H1 (cell line): ENCODE data around the gene IGF2BP3. TPM values are rescaled to one million over a fixed set of nuclear protein-coding genes. Genes with fewer than 3 reads are reported as not detected.

Experiments used
- CTCF ChIA-PET: fragments of 300-600 bp; sonication (Branson Sonifier 250); formaldehyde crosslinking; loops from one replicate; lab custom pipeline; 2021; ENCODE audit not compliant: partially characterized antibody; lab: Charles Lee
- POLR2A ChIA-PET: fragments of 300-600 bp; sonication (Branson Sonifier 250); formaldehyde crosslinking; loops from one replicate; lab custom pipeline; 2021; ENCODE audit warnings: inconsistent platforms; ENCODE audit not compliant: partially characterized antibody; lab: Charles Lee
- DNase-seq, 2 experiments: peaks; one replicate each; pipeline versions ENCODE4 v3.0.0 to v3.0.0-alpha.2; 2010 to 2022; ENCODE audit warnings: low spot score in 2 of 2, low read depth in 1 of 2, mixed read lengths in 1 of 2
- FAIRE-seq: peaks from 2 replicates; lab custom pipeline; 2011; peaks lifted over from hg19 to GRCh38; lab: Jason Lieb, UNC
- H2AFZ ChIP-seq: 2 replicates; pipeline ENCODE4 v1.8.1; 2012; ENCODE audit warnings: low read length, inconsistent platforms
- H2AK5ac ChIP-seq: 2 replicates; pipeline ENCODE4 v1.6.1; 2013; ENCODE audit warnings: low read depth, low read length
- H2BK120ac ChIP-seq: replicated peaks from 2 replicates; pipeline ENCODE3; 2013; ENCODE audit warnings: low read depth, low read length, inconsistent platforms
- H2BK12ac ChIP-seq: 2 replicates; pipeline ENCODE4 v1.6.1; 2013; ENCODE audit warnings: low read depth, low read length
- H2BK15ac ChIP-seq: 2 replicates; pipeline ENCODE4 v1.6.1; 2013; ENCODE audit warnings: low read length
- H2BK20ac ChIP-seq: 2 replicates; pipeline ENCODE4 v1.6.1; 2013; ENCODE audit warnings: low read length
- H2BK5ac ChIP-seq: 2 replicates; pipeline ENCODE4 v1.6.1; 2013; ENCODE audit warnings: low read depth, low read length
- H3K14ac ChIP-seq: 2 replicates; pipeline ENCODE4 v1.6.1; 2013; ENCODE audit warnings: inconsistent platforms; ENCODE audit not compliant: insufficient read length
- H3K18ac ChIP-seq: 2 replicates; pipeline ENCODE4 v1.6.1; 2013; ENCODE audit warnings: low read length; ENCODE audit errors: extremely low read depth
- H3K23ac ChIP-seq: 2 replicates; pipeline ENCODE4 v1.6.1; 2013; ENCODE audit warnings: inconsistent platforms; ENCODE audit not compliant: insufficient read length
- H3K23me2 ChIP-seq: 2 replicates; pipeline ENCODE4 v1.6.1; 2013; ENCODE audit warnings: low read depth, low read length
- H3K27ac ChIP-seq: 2 replicates; pipeline ENCODE4 v1.6.1; 2011; ENCODE audit warnings: low read depth, low read length, inconsistent platforms
- H3K27me3 ChIP-seq, 4 experiments: replicated peaks in 1 of 4; 1 replicate in 1 of 4; 2 replicates in 3 of 4; pipeline versions ENCODE4 v1.6.1 to v1.8.1; 2011 to 2013; ENCODE audit warnings: low read length in 3 of 4, mild to moderate bottlenecking in 3 of 4, inconsistent platforms in 2 of 4, mixed read lengths in 2 of 4, moderate library complexity in 1 of 4; ENCODE audit not compliant: control insufficient read depth in 3 of 4, insufficient read depth in 3 of 4; ENCODE audit errors: extremely low read depth in 1 of 4
- H3K36me3 ChIP-seq, 4 experiments: 2 replicates each; pipeline versions ENCODE4 v1.6.1 to v1.8.1; 2011 to 2013; ENCODE audit warnings: mild to moderate bottlenecking in 4 of 4, low read length in 3 of 4, moderate library complexity in 2 of 4, control low read depth in 1 of 4, inconsistent platforms in 1 of 4; ENCODE audit not compliant: insufficient read depth in 4 of 4, control insufficient read depth in 2 of 4
- H3K4ac ChIP-seq: replicated peaks from 2 replicates; pipeline ENCODE3; 2013; ENCODE audit warnings: low read length, low read depth, mixed read lengths, inconsistent platforms; ENCODE audit not compliant: insufficient read length
- H3K4me1 ChIP-seq, 4 experiments: replicated peaks in 1 of 4; 1 replicate in 1 of 4; 2 replicates in 3 of 4; pipeline versions ENCODE4 v1.6.1 to v1.8.1; 2011 to 2013; ENCODE audit warnings: low read length in 3 of 4, inconsistent platforms in 2 of 4, mixed read lengths in 1 of 4; ENCODE audit not compliant: insufficient read depth in 4 of 4, control insufficient read depth in 3 of 4
- H3K4me2 ChIP-seq, 2 experiments: 2 replicates each; pipeline versions ENCODE4 v1.6.1 to v1.8.1; 2011 to 2013; ENCODE audit warnings: low read depth in 2 of 2, low read length in 2 of 2, control low read depth in 1 of 2, inconsistent platforms in 1 of 2, mild to moderate bottlenecking in 1 of 2; ENCODE audit not compliant: insufficient read depth in 1 of 2
- H3K4me3 ChIP-seq, 4 experiments: fragments of 200-600, 300-600 bp in 1 of 4; sonication (generic), shearing (Covaris generic), sonication (Bioruptor Twin) in 1 of 4; 2 replicates each; pipeline versions ENCODE4 v1.5.1 to v1.8.1; 2011 to 2016; ENCODE audit warnings: low read length in 4 of 4, low read depth in 3 of 4, control low read depth in 2 of 4, inconsistent platforms in 2 of 4, mild to moderate bottlenecking in 2 of 4, mixed read lengths in 1 of 4, moderate library complexity in 1 of 4; ENCODE audit not compliant: insufficient read depth in 2 of 4; ENCODE audit errors: extremely low read depth in 1 of 4
- H3K56ac ChIP-seq: replicated peaks from 2 replicates; pipeline ENCODE3; 2013; ENCODE audit warnings: low read depth, mild to moderate bottlenecking, mixed read lengths, low read length, inconsistent platforms; ENCODE audit not compliant: insufficient read length
- H3K79me1 ChIP-seq: 2 replicates; pipeline ENCODE4 v1.6.1; 2013; ENCODE audit warnings: low read depth, low read length, control low read depth
- H3K79me2 ChIP-seq, 2 experiments: 2 replicates each; pipeline versions ENCODE4 v1.6.1 to v1.8.1; 2012 to 2013; ENCODE audit warnings: low read length in 2 of 2, mild to moderate bottlenecking in 2 of 2, inconsistent platforms in 1 of 2; ENCODE audit not compliant: insufficient read depth in 2 of 2, control insufficient read depth in 1 of 2
- H3K9ac ChIP-seq, 4 experiments: replicated peaks in 1 of 4; 1 replicate in 1 of 4; 2 replicates in 3 of 4; pipeline versions ENCODE4 v1.6.1 to v1.8.1; 2011 to 2013; ENCODE audit warnings: low read depth in 3 of 4, low read length in 3 of 4, control low read depth in 2 of 4, mild to moderate bottlenecking in 2 of 4, moderate library complexity in 2 of 4, inconsistent platforms in 1 of 4; ENCODE audit errors: extremely low read depth in 1 of 4
- H3K9me3 ChIP-seq, 2 experiments: 2 replicates each; pipeline versions ENCODE4 v1.6.1 to v1.8.1; 2012 to 2013; ENCODE audit warnings: mild to moderate bottlenecking in 2 of 2, moderate library complexity in 2 of 2, control low read depth in 1 of 2, inconsistent platforms in 1 of 2, low read depth in 1 of 2, low read length in 1 of 2, mixed read lengths in 1 of 2; ENCODE audit not compliant: insufficient read depth in 2 of 2
- H4K20me1 ChIP-seq, 2 experiments: replicated peaks in 1 of 2; 2 replicates each; pipeline versions ENCODE3 to v1.8.1; 2011 to 2013; ENCODE audit warnings: inconsistent platforms in 2 of 2, low read length in 2 of 2, mild to moderate bottlenecking in 1 of 2; ENCODE audit not compliant: insufficient read depth in 2 of 2, control insufficient read depth in 1 of 2
- H4K5ac ChIP-seq: 2 replicates; pipeline ENCODE4 v1.6.1; 2013; ENCODE audit warnings: low read length, low read depth, mixed read lengths, inconsistent platforms; ENCODE audit not compliant: insufficient read length
- H4K8ac ChIP-seq: 2 replicates; pipeline ENCODE4 v1.8.0; 2013; ENCODE audit warnings: mild to moderate bottlenecking, moderate library complexity, low read length, inconsistent platforms; ENCODE audit not compliant: insufficient read depth; ENCODE audit errors: extremely low read depth
- H4K91ac ChIP-seq: replicated peaks from 2 replicates; pipeline ENCODE3; 2013; ENCODE audit warnings: low read length, mixed read lengths, inconsistent platforms; ENCODE audit not compliant: insufficient read length
- CEBPB ChIP-seq: IDR thresholded peaks from 2 replicates; pipeline ENCODE4 v1.6.1; 2012; ENCODE audit warnings: low read depth, low read length
- CREB1 ChIP-seq: IDR thresholded peaks from 2 replicates; pipeline ENCODE4 v1.6.1; 2012; ENCODE audit warnings: inconsistent platforms
- GABPA ChIP-seq: IDR thresholded peaks from 2 replicates; pipeline ENCODE4 v1.6.1; 2011; ENCODE audit warnings: mild to moderate bottlenecking, low read length, moderate library complexity, borderline replicate concordance; ENCODE audit not compliant: insufficient read depth
- JUND ChIP-seq: IDR thresholded peaks from 2 replicates; pipeline ENCODE4 v1.6.1; 2011; ENCODE audit warnings: mild to moderate bottlenecking, improper control_type of control experiment, low read length
- KDM4A ChIP-seq: IDR thresholded peaks from one replicate; pipeline ENCODE4 v1.7.1; 2012; ENCODE audit warnings: low read depth, mild to moderate bottlenecking, moderate library complexity, low read length, inconsistent platforms; ENCODE audit not compliant: severe bottlenecking
- RFX5 ChIP-seq: IDR thresholded peaks from 2 replicates; pipeline ENCODE4 v1.6.1; 2011; ENCODE audit warnings: low read depth, low read length, improper control_type of control experiment, borderline replicate concordance
- SAP30 ChIP-seq: fragments of 300-600 bp; sonication (generic); IDR thresholded peaks from 2 replicates; pipeline ENCODE4 v1.7.1; 2012; ENCODE audit warnings: low read length, moderate library complexity, mild to moderate bottlenecking, inconsistent platforms; ENCODE audit not compliant: insufficient read depth, insufficient replicate concordance
- SP4 ChIP-seq: IDR thresholded peaks from 2 replicates; pipeline ENCODE4 v1.6.1; 2012; ENCODE audit warnings: low read length, inconsistent platforms
- TEAD4 ChIP-seq: IDR thresholded peaks from 2 replicates; pipeline ENCODE4 v1.6.1; 2012; ENCODE audit warnings: low read depth, low read length, inconsistent platforms, mixed read lengths
- WGBS, 2 experiments: shearing (Covaris generic) in 1 of 2; methylation state at CpG; one replicate each; pipeline versions ENCODE4 v1.1.6 to v1.1.7; 2013 to 2015; ENCODE audit warnings: low lambda C conversion rate in 2 of 2, mixed read lengths in 2 of 2, inconsistent platforms in 1 of 2, low coverage in 1 of 2, missing lambda C conversion rate in 1 of 2; ENCODE audit not compliant: insufficient replicate concordance in 2 of 2, insufficient coverage in 1 of 2, insufficient read length in 1 of 2; ENCODE audit errors: extremely low coverage in 1 of 2, missing lambda C conversion rate in 1 of 2; 5-methylcytosine and 5-hydroxymethylcytosine counted together
- polyA plus RNA-seq, 7 experiments: library from polyadenylated mRNA; depleted of rRNA in 3 of 7; stranded (reverse) in 5 of 7; unstranded in 2 of 7; fragments of >200 nt in 5 of 7; fragments of 200-250 nt in 2 of 7; gene quantifications; 1 replicate in 5 of 7; 2 replicates in 1 of 7; 4 replicates in 1 of 7; pipeline versions ENCODE4 v1.2.1 to v1.2.3, GENCODE V29; 2011 to 2013; ENCODE audit warnings: missing spikeins in 2 of 7, mixed read lengths in 2 of 7
- total RNA-seq: library from RNA; stranded (reverse); fragmentation: NEBNext Ultra II Directional; extraction: Animal tissue kit (Norgen Biotek cat#: 25700); gene quantifications from 2 replicates; pipeline ENCODE4 v1.2.1, GENCODE V29; 2021

IGF2BP3 gene
- total and polyA plus RNA-seq, 2 of the 8 experiments (the other 6 are each of a cell fraction or from before 2014, with no cell fraction given) = 66.3 to 193 TPM

- peak overlapping the region; percentile 81 to 95 (median 88) for H3K4me3 ChIP-seq
- H4K8ac ChIP-seq = peak overlapping the region; percentile 93; the same call in 1 of the 2 replicates
- FAIRE-seq = no peak
- peaks cover 9 to 13% of the 10 kb centered on the region in 2 experiments for H4K20me1 ChIP-seq
- H3K4me1 ChIP-seq = peaks cover 0 to 10% (median 4%) of the 10 kb centered on the region in 4 experiments; a peak in 3 of 7 replicates
- H3K79me2 ChIP-seq = peaks cover 28 to 76% of the 10 kb centered on the region in 2 experiments
- H2BK12ac ChIP-seq = no peak overlapping the region; the same call in 1 of the 2 replicates
- H3K23ac ChIP-seq = no peak overlapping the region
- peak overlapping the region; percentile 82 to 99 (median 89) for H3K9ac ChIP-seq
- H2BK20ac ChIP-seq = no peak overlapping the region
- H2BK15ac ChIP-seq = no peak overlapping the region
- H4K91ac ChIP-seq = no peak overlapping the region
- peaks cover 14% of the 10 kb centered on the region; the same call in 1 of the 2 replicates for H3K23me2 ChIP-seq
- no peaks in the 10 kb centered on the region for H3K27me3 ChIP-seq
- no peak overlapping the region for H2AFZ ChIP-seq
- no peak overlapping the region for H3K14ac ChIP-seq
- CTCF ChIA-PET = interaction anchor here (0.7 kb wide), 1 partner anchor 12 kb away, joined by 3 read pairs; no protein-coding TSS in a partner anchor
- DNase-seq = peak in 1 of 2 experiments; percentile 46
- no peaks in the 10 kb centered on the region for H3K79me1 ChIP-seq
- peak overlapping the region; percentile 24 for H2BK120ac ChIP-seq
- peak overlapping the region; percentile 73 for H4K5ac ChIP-seq
- H3K56ac ChIP-seq = peak overlapping the region; percentile 65
- no peak for TF ChIP-seq TEAD4
- TF ChIP-seq SP4 = no peak
- TF ChIP-seq RFX5 = no peak
- no peak for TF ChIP-seq CREB1
- TF ChIP-seq CEBPB = no peak
- peak; percentile 8 for TF ChIP-seq KDM4A
- TF ChIP-seq GABPA = no peak
- no peak for TF ChIP-seq SAP30
- no peak for TF ChIP-seq JUND
- peak overlapping the region; percentile 90 to 93 for H3K4me2 ChIP-seq
- WGBS, 2 experiments = 0% methylated on average over 18 of the region's 18 CpGs; no CpG with 5 or more reads in 1 of the 2 experiments
- H3K36me3 ChIP-seq = peaks cover 0 to 10% (median 0%) of the 10 kb centered on the region in 4 experiments; a peak in 1 of 8 replicates
- H3K4ac ChIP-seq = no peak overlapping the region
- no peaks in the 10 kb centered on the region for H3K9me3 ChIP-seq
- H2BK5ac ChIP-seq = peak overlapping the region; percentile 85; the same call in 1 of the 2 replicates
- POLR2A ChIA-PET = interaction anchor here (0.8 to 3.3 kb wide), 10 partner anchors 9 to 153 kb away, joined by 3 to 12 read pairs (median 5); partner anchors contain the start of gene TRA2A
- H3K18ac ChIP-seq = peak overlapping the region; percentile 71
- no peak overlapping the region for H2AK5ac ChIP-seq
- H3K27ac ChIP-seq = peak overlapping the region; percentile 86; the same call in 1 of the 2 replicates
Measured at GRCh38 chr7:23469961-23470250, 385 bp downstream of the IGF2BP3 start.
